HEK293 (cell line): ENCODE data around the gene MLH3.

ENCODE experiments used
- CTCF ChIA-PET: fragments of 350-600 bp; formaldehyde crosslinking; extraction: SDS; loops from one replicate; lab custom pipeline; 2021; ENCODE audit warnings: antibody characterized with exemption; lab: Yijun Ruan, JAX
- POLR2A ChIA-PET: fragments of 300-600 bp; formaldehyde crosslinking; extraction: SDS; loops from one replicate; lab custom pipeline; 2020; ENCODE audit warnings: antibody characterized with exemption, inconsistent platforms; lab: Yijun Ruan, JAX
- H3K27ac ChIP-seq: fragments of 200-500 bp; sonication (Bioruptor generic); 2 replicates; pipeline ENCODE4 v1.5.1; 2014; ENCODE audit warnings: low read depth, low read length, control low read depth, inconsistent platforms; ENCODE audit errors: extremely low read depth
- H3K36me3 ChIP-seq, 2 experiments: fragments of 200-500 bp in 1 of 2; sonication (Bioruptor generic) in 1 of 2; 1 replicate in 1 of 2; 2 replicates in 1 of 2; pipeline ENCODE4 v1.5.1; 2014 to 2017; ENCODE audit warnings: inconsistent platforms in 2 of 2, low read length in 2 of 2; ENCODE audit not compliant: control insufficient read depth in 2 of 2, insufficient read depth in 1 of 2
- H3K4me1 ChIP-seq: fragments of 200-500 bp; sonication (Bioruptor generic); 2 replicates; pipeline ENCODE4 v1.5.1; 2014; ENCODE audit warnings: mild to moderate bottlenecking, low read length, inconsistent platforms; ENCODE audit not compliant: control insufficient read depth, insufficient read depth
- H3K4me3 ChIP-seq: 2 replicates; pipeline ENCODE4 v1.5.1; 2011; ENCODE audit warnings: low read depth, mild to moderate bottlenecking, control low read depth, low read length, moderate library complexity
- H3K9me3 ChIP-seq: fragments of 200-500 bp; sonication (Bioruptor generic); 2 replicates; pipeline ENCODE4 v1.5.1; 2014; ENCODE audit warnings: low read depth, low read length, inconsistent platforms; ENCODE audit not compliant: control insufficient read depth, insufficient read depth
- GLIS1 ChIP-seq: fragments of 450-650 bp; formaldehyde crosslinking; IDR thresholded peaks from 2 replicates; pipeline ENCODE4 v1.5.1; 2016; ENCODE audit warnings: missing biosample characterization, missing genetic modification characterization
- IKZF3 ChIP-seq: fragments of 450-650 bp; IDR thresholded peaks from 2 replicates; pipeline ENCODE4 v1.5.0; 2018; ENCODE audit warnings: missing biosample characterization, mild to moderate bottlenecking, missing genetic modification characterization, moderate library complexity
- PRDM1 ChIP-seq: fragments of 450-650 bp; formaldehyde crosslinking; IDR thresholded peaks from 2 replicates; pipeline ENCODE4; 2016; ENCODE audit warnings: missing biosample characterization, missing genetic modification characterization
- SP7 ChIP-seq: fragments of 450-650 bp; formaldehyde crosslinking; IDR thresholded peaks from 2 replicates; pipeline ENCODE4 v1.5.1; 2016; ENCODE audit warnings: missing biosample characterization, missing genetic modification characterization
- ZBTB10 ChIP-seq: fragments of 450-650 bp; formaldehyde crosslinking; IDR thresholded peaks from 2 replicates; pipeline ENCODE4 v1.5.1; 2016; ENCODE audit warnings: missing biosample characterization, missing genetic modification characterization
- ZNF184 ChIP-seq: fragments of 450-650 bp; IDR thresholded peaks from 2 replicates; pipeline ENCODE4 v1.5.1; 2018; ENCODE audit warnings: missing biosample characterization, mild to moderate bottlenecking, missing genetic modification characterization
- ZNF239 ChIP-seq: fragments of 450-650 bp; formaldehyde crosslinking; IDR thresholded peaks from 2 replicates; pipeline ENCODE4 v1.5.1; 2016; ENCODE audit warnings: missing biosample characterization, missing genetic modification characterization
- ZNF426 ChIP-seq: fragments of 450-650 bp; formaldehyde crosslinking; IDR thresholded peaks from 2 replicates; pipeline ENCODE4 v1.5.1; 2017; ENCODE audit warnings: missing biosample characterization, missing genetic modification characterization, mild to moderate bottlenecking, inconsistent platforms, moderate library complexity
- ZNF473 ChIP-seq: fragments of 450-650 bp; formaldehyde crosslinking; IDR thresholded peaks from 2 replicates; pipeline ENCODE4 v1.5.1; 2017; ENCODE audit warnings: missing biosample characterization, missing genetic modification characterization
- ZNF626 ChIP-seq: fragments of 450-650 bp; sonication (Bioruptor Pico); formaldehyde crosslinking; IDR thresholded peaks from 2 replicates; pipeline ENCODE4 v1.5.1; 2018; ENCODE audit warnings: missing biosample characterization, missing genetic modification characterization, inconsistent platforms
- ZNF776 ChIP-seq: fragments of 450-650 bp; formaldehyde crosslinking; IDR thresholded peaks from 2 replicates; pipeline ENCODE4 v1.5.0; 2017; ENCODE audit warnings: missing biosample characterization, missing genetic modification characterization, borderline replicate concordance
- ZSCAN30 ChIP-seq: fragments of 450-650 bp; IDR thresholded peaks from 2 replicates; pipeline ENCODE4 v1.5.1; 2018; ENCODE audit warnings: missing biosample characterization, mild to moderate bottlenecking, missing genetic modification characterization, moderate library complexity
- TF ChIP-seq, protein P1 (sequence below): fragments of 450-650 bp; formaldehyde crosslinking; IDR thresholded peaks from 2 replicates; pipeline ENCODE4 v1.5.1; 2017; ENCODE audit warnings: missing biosample characterization, missing genetic modification characterization
- TF ChIP-seq, protein P2 (sequence below): fragments of 450-650 bp; formaldehyde crosslinking; IDR thresholded peaks from 2 replicates; pipeline ENCODE4; 2016; ENCODE audit warnings: missing biosample characterization, missing genetic modification characterization
- TF ChIP-seq, protein P3 (sequence below): fragments of 450-650 bp; formaldehyde crosslinking; IDR thresholded peaks from 2 replicates; pipeline ENCODE4 v1.5.1; 2017; ENCODE audit warnings: missing biosample characterization, missing genetic modification characterization

Gene MLH3

GRCh38 chr14:75049731-75050201 is 1.5 kb downstream of the MLH3 start:
- ChIA-PET POLR2A (interaction anchor here (1.8 kb wide), 1 partner anchor 14 kb away, joined by 4 read pairs; the partner anchor contains the start of gene ACYP1), CTCF (no interaction called here)
- no peak overlapping the region for H3K4me3 ChIP-seq
- H3K27ac ChIP-seq, result no peak overlapping the region
- no peaks in the 10 kb centered on the region for H3K9me3 ChIP-seq
- H3K36me3 ChIP-seq, result peaks cover 0 to 14% of the 10 kb centered on the region in 2 experiments; a peak in 1 of 3 replicates
- TF ChIP-seq ZNF239 (tag by site-specific recombination) (no peak), ZBTB10 (tag by site-specific recombination) (no peak), ZNF426 (tag by site-specific recombination) (no peak), GLIS1 (tag by site-specific recombination) (no peak), ZNF184 (tag by site-specific recombination) (no peak), IKZF3 (tag by site-specific recombination) (no peak), SP7 (tag by site-specific recombination) (no peak), ZSCAN30 (tag by site-specific recombination) (no peak), PRDM1 (no peak), ZNF473 (no peak), ZNF776 (tag by site-specific recombination) (no peak)
- TF ChIP-seq, protein P1, sequence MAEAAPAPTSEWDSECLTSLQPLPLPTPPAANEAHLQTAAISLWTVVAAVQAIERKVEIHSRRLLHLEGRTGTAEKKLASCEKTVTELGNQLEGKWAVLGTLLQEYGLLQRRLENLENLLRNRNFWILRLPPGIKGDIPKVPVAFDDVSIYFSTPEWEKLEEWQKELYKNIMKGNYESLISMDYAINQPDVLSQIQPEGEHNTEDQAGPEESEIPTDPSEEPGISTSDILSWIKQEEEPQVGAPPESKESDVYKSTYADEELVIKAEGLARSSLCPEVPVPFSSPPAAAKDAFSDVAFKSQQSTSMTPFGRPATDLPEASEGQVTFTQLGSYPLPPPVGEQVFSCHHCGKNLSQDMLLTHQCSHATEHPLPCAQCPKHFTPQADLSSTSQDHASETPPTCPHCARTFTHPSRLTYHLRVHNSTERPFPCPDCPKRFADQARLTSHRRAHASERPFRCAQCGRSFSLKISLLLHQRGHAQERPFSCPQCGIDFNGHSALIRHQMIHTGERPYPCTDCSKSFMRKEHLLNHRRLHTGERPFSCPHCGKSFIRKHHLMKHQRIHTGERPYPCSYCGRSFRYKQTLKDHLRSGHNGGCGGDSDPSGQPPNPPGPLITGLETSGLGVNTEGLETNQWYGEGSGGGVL (tag by site-specific recombination), result no peak
- TF ChIP-seq, protein P2, sequence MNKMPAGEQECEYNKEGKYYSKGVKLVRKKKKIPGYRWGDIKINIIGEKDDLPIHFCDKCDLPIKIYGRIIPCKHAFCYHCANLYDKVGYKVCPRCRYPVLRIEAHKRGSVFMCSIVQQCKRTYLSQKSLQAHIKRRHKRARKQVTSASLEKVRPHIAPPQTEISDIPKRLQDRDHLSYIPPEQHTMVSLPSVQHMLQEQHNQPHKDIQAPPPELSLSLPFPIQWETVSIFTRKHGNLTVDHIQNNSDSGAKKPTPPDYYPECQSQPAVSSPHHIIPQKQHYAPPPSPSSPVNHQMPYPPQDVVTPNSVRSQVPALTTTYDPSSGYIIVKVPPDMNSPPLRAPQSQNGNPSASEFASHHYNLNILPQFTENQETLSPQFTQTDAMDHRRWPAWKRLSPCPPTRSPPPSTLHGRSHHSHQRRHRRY (tag by site-specific recombination), result no peak
- TF ChIP-seq, protein P3, sequence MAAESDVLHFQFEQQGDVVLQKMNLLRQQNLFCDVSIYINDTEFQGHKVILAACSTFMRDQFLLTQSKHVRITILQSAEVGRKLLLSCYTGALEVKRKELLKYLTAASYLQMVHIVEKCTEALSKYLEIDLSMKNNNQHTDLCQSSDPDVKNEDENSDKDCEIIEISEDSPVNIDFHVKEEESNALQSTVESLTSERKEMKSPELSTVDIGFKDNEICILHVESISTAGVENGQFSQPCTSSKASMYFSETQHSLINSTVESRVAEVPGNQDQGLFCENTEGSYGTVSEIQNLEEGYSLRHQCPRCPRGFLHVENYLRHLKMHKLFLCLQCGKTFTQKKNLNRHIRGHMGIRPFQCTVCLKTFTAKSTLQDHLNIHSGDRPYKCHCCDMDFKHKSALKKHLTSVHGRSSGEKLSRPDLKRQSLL, result no peak
- no peaks in the 10 kb centered on the region for H3K4me1 ChIP-seq

GRCh38 chr14:75049136-75049535 is 2.1 kb downstream of the MLH3 start:
- peaks cover 0 to 14% of the 10 kb centered on the region in 2 experiments; a peak in 1 of 3 replicates for H3K36me3 ChIP-seq
- ChIA-PET CTCF (no interaction called here), POLR2A (interaction anchor here (1.8 kb wide), 1 partner anchor 15 kb away, joined by 4 read pairs; the partner anchor contains the start of gene ACYP1)
- H3K4me1 ChIP-seq, result no peaks in the 10 kb centered on the region
- TF ChIP-seq ZNF626 (tag by site-specific recombination), result no peak
- no peak overlapping the region for H3K27ac ChIP-seq
- H3K4me3 ChIP-seq, result no peak overlapping the region
- H3K9me3 ChIP-seq, result no peaks in the 10 kb centered on the region
